ENCODE data around the gene B3GAT1.

DNA sequence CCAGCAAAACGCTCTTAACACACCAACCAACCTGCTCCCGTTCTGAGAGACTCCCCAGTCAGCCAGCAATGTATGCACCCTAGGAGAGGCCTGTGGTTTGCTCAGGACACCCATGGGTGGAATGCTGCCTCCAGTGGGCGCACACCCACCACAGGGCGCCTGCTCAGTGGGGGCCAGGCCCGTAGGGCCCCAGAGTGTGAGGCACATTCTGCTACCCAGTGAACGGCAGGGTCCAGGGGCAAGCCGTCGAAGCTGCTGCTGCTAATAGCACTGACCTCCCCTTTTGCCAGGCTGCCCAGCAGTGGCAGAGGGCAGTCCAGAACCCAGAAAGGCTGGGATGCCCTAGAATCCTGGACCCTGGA is 12.8 kb downstream of the B3GAT1 start:
- no peak for TF ChIP-seq POLR2A (IDR thresholded peaks at IDR 0.05; ENCODE audit: low read depth)
- TF ChIP-seq, protein P1, sequence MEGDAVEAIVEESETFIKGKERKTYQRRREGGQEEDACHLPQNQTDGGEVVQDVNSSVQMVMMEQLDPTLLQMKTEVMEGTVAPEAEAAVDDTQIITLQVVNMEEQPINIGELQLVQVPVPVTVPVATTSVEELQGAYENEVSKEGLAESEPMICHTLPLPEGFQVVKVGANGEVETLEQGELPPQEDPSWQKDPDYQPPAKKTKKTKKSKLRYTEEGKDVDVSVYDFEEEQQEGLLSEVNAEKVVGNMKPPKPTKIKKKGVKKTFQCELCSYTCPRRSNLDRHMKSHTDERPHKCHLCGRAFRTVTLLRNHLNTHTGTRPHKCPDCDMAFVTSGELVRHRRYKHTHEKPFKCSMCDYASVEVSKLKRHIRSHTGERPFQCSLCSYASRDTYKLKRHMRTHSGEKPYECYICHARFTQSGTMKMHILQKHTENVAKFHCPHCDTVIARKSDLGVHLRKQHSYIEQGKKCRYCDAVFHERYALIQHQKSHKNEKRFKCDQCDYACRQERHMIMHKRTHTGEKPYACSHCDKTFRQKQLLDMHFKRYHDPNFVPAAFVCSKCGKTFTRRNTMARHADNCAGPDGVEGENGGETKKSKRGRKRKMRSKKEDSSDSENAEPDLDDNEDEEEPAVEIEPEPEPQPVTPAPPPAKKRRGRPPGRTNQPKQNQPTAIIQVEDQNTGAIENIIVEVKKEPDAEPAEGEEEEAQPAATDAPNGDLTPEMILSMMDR (IDR thresholded peaks at IDR 0.05), result no peak
- no peak for TF ChIP-seq POLR2AphosphoS5 (IDR thresholded peaks at IDR 0.05)
